AG09309 (cell line): ENCODE measurements around the gene NKAIN4.
A peak's percentile ranks its signal among the peaks of the same experiment; 100 is the strongest.

Experiments
- DNase-seq: peaks from one replicate; pipeline ENCODE4 v3.0.0-alpha.2; 2010; ENCODE audit warnings: low read depth
- H3K4me3 ChIP-seq: 2 replicates; pipeline ENCODE4 v1.5.1; 2011; ENCODE audit warnings: mild to moderate bottlenecking, low read depth, low read length, moderate library complexity; ENCODE audit not compliant: control insufficient read depth
- CTCF ChIP-seq: IDR thresholded peaks from 2 replicates; pipeline ENCODE4 v1.5.1; 2011; ENCODE audit warnings: mild to moderate bottlenecking, low read depth, low read length, inconsistent platforms; ENCODE audit not compliant: insufficient read depth, control insufficient read depth; ENCODE audit errors: missing control alignments

The NKAIN4 gene

DNA sequence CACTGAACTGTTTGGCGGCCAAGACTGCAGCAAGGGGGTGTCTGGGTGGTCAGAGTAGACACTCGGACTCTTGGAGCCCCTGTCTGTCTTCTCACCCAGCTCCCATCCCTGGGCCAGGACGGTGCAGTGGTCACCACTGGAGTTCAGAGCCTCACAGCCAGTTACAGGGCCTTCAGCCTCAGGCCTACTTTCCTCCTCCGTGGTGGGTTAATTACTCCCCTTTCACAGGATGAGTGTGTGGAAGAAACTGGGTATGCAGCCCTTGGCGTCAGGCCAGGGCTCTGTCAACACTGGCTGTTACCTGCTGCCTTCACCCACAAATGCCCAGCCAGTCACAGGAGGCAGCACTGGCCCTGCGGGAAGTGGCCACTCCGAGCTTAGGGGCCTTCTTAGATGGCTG, 36.6 kb downstream of the NKAIN4 start:
- no peak for TF ChIP-seq CTCF
- H3K4me3 ChIP-seq: no peak overlapping the region
- no peak for DNase-seq

DNA sequence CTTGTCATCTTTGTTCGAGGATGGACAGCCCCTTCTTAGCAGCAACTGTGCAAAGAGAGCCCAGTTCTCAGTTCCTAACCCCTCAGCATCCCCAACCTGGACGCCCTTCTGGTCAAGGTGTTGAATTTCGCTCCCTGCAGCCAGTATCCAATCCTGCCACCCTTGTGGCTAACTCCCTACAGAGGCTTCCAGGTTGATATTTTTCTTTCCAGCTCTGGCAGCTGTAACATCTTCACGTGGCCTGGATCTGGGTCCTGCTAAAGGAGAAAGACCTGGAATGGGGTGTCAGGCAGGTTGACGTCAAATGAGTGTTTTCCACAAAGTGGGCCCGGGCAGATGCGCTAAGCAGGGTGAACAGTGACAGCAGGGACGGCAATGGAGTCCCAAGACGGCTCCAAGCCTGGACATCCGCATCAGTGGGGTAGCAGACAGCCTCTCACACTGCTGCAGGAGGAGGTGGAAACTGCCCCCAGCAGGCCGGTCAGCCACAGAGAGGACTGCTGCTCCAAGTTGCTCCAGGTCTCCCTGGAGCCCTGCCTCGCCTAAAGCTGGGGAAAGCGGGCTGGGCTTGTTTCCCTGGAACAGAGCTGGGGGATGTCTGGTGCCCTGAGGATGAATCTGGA, 37.3 kb downstream of the NKAIN4 start:
- no peak for TF ChIP-seq CTCF
- H3K4me3 ChIP-seq: peak overlapping the region; percentile 76
- DNase-seq: no peak

DNA sequence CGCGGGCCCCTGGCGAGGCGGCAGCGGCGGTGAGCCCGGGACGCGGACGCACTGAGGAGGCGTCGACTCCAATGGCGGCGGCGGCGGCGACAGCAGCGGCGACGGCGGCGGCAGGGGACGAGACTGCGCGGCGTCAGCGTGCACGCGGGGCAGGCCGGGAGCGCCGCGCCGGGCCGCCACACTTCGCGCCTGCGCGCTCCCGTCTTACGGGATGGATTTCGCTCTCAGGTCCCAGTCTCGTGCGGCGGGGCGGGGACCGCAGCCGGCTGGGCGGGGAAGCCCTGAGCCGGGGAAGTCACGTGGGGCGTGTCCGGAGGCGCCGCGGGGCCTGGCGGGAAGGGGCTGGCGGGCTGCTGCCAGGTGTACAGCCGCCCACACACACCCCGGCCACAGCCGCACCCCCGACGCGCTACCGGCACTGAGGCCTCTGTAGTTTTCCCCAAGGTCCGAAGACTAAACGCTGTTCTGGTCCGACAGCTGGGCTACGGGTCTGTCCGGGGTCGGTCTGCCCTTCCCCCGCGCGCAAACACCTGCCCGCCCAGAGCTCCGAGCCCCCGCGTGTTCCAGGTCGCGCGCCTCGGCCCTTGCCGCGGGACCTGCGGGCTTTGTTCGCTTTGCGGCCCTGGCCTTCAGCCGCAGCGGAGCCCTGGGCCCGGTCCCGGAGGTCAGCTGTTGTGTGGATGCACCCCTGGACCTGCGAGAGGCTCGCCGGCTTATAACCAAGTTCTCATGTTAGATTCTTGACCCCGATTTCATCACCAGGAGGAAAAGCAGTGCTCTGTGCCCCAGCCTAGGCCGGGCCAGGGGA, 38.0 kb downstream of the NKAIN4 start, which contains the start of gene YTHDF1:
Gene YTHDF1, minus strand, starts transcription at position 91 of the 808 bp plus-strand sequence. CDS start 239 bp downstream, outside the sequence.
- peak within 1 kb of the TSS; percentile 92 for H3K4me3 ChIP-seq
- peak; percentile 50 for DNase-seq
- no peak for TF ChIP-seq CTCF

- peak overlapping the region; percentile 92 for H3K4me3 ChIP-seq
- peak; percentile 69 for TF ChIP-seq CTCF
- no peak for DNase-seq
Observed at GRCh38 chr20:63215101-63216040, 38.9 kb downstream of the NKAIN4 start.

GRCh38 chr20:63214514-63214913, 39.7 kb downstream of the NKAIN4 start:
- peak overlapping the region; percentile 92 for H3K4me3 ChIP-seq
- DNase-seq: no peak
- TF ChIP-seq CTCF: no peak

GRCh38 chr20:63212792-63213191, 41.5 kb downstream of the NKAIN4 start:
- DNase-seq: no peak
- no peak for TF ChIP-seq CTCF
- no peak overlapping the region for H3K4me3 ChIP-seq
